ENCODE results near the gene SYNDIG1L.

DNA sequence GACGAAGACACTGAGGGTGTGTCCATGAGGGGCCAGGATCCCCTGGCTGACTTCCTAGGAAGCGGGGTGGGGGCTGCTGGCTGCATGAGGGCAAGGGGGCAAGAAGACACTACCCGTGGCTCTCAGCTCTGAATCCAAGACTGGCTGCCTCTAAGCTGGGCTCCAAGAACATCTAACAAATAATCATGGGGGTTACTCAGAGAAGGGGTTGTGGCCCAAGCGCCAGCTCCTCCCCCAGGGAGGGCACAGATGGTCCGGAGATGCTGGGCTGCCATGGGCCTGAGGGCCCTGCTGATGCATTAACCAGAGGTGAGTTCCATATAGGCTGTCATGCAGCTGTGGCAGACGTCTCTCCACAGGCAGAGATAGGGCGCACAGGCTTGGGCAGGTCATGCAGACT is 14.3 kb downstream of the SYNDIG1L start:
- TF ChIP-seq GABPA (IDR thresholded peaks at IDR 0.05 in 1 of 2, conservative IDR thresholded peaks at IDR 0.05 in 1 of 2): no peak
- TF ChIP-seq, protein P1, sequence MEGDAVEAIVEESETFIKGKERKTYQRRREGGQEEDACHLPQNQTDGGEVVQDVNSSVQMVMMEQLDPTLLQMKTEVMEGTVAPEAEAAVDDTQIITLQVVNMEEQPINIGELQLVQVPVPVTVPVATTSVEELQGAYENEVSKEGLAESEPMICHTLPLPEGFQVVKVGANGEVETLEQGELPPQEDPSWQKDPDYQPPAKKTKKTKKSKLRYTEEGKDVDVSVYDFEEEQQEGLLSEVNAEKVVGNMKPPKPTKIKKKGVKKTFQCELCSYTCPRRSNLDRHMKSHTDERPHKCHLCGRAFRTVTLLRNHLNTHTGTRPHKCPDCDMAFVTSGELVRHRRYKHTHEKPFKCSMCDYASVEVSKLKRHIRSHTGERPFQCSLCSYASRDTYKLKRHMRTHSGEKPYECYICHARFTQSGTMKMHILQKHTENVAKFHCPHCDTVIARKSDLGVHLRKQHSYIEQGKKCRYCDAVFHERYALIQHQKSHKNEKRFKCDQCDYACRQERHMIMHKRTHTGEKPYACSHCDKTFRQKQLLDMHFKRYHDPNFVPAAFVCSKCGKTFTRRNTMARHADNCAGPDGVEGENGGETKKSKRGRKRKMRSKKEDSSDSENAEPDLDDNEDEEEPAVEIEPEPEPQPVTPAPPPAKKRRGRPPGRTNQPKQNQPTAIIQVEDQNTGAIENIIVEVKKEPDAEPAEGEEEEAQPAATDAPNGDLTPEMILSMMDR (IDR thresholded peaks at IDR 0.05; ENCODE audit: low read depth, low read length, missing input control): no peak
